SU-DHL-6 (cell line): ENCODE measurements around the gene RRBP1.

Experiments used
- CTCF ChIP-seq: fragments of 200-600 bp; sonication (generic); IDR thresholded peaks from one replicate; pipeline ENCODE4 v1.5.1; 2017; ENCODE audit warnings: antibody characterized with exemption, mild to moderate bottlenecking, low read length, moderate library complexity; ENCODE audit not compliant: insufficient read depth, poor library complexity, severe bottlenecking
- EZH2phosphoT487 ChIP-seq: fragments of 200-600 bp; sonication (generic), shearing (Covaris generic); conservative IDR thresholded peaks from 2 replicates; pipeline ENCODE4 v1.6.1; 2018; ENCODE audit warnings: mild to moderate bottlenecking, antibody characterized with exemption, low read length, moderate library complexity, mixed read lengths

- TF ChIP-seq CTCF (no peak), EZH2phosphoT487 (no peak)
These were observed 46.0 kb upstream of the RRBP1 start for GRCh38 chr20:17728074-17728473.
